Keratinocyte (primary cell): ENCODE results near the gene MAST1. TPM values are rescaled to one million over a fixed set of nuclear protein-coding genes. Genes with fewer than 3 reads are reported as not detected.
"Not testable (repeated sequence)": the region's sequence is repeated elsewhere in the genome, so short reads cannot be mapped to it uniquely, and the experiment has no call there.

Experiments
- DNase-seq: peaks from one replicate; pipeline ENCODE4 v3.0.0-alpha.2; 2011; ENCODE audit warnings: low read depth, missing footprints, low spot score
- FAIRE-seq: peaks from 2 replicates; lab custom pipeline; 2011; peaks lifted over from hg19 to GRCh38; lab: Jason Lieb, UNC
- H2AFZ ChIP-seq: 2 replicates; pipeline ENCODE4 v1.6.0; 2012; ENCODE audit warnings: low read length, control low read depth, inconsistent platforms; ENCODE audit not compliant: control insufficient read depth
- H3K27ac ChIP-seq: 2 replicates; pipeline ENCODE4 v1.5.1; 2011; ENCODE audit warnings: low read length; ENCODE audit not compliant: control insufficient read depth, insufficient read depth
- H3K27me3 ChIP-seq: 3 replicates; pipeline ENCODE4 v1.6.0; 2011; ENCODE audit warnings: low read length; ENCODE audit not compliant: control insufficient read depth, insufficient read depth; ENCODE audit errors: extremely low read depth
- H3K36me3 ChIP-seq, 2 experiments: 2 replicates in 1 of 2; 3 replicates in 1 of 2; pipeline ENCODE4 v1.5.1; 2011; ENCODE audit warnings: low read length in 2 of 2, mild to moderate bottlenecking in 1 of 2; ENCODE audit not compliant: control insufficient read depth in 2 of 2, insufficient read depth in 2 of 2; ENCODE audit errors: extremely low read depth in 1 of 2
- H3K4me1 ChIP-seq: 3 replicates; pipeline ENCODE4 v1.5.1; 2011; ENCODE audit warnings: low read length; ENCODE audit not compliant: control insufficient read depth, insufficient read depth; ENCODE audit errors: extremely low read depth
- H3K4me2 ChIP-seq: 3 replicates; pipeline ENCODE4 v1.6.0; 2011; ENCODE audit warnings: low read depth, low read length; ENCODE audit not compliant: control insufficient read depth, insufficient read depth; ENCODE audit errors: extremely low read depth
- H3K4me3 ChIP-seq, 3 experiments: fragments of 200-600 bp in 1 of 3; sonication (generic) in 1 of 3; 2 replicates in 2 of 3; 3 replicates in 1 of 3; pipeline ENCODE4 v1.5.1; 2011 to 2016; ENCODE audit warnings: low read length in 3 of 3, mild to moderate bottlenecking in 3 of 3, control low read depth in 2 of 3, inconsistent platforms in 1 of 3, low read depth in 1 of 3, mixed read lengths in 1 of 3, mixed run types in 1 of 3, moderate library complexity in 1 of 3; ENCODE audit not compliant: control insufficient read depth in 2 of 3, insufficient read depth in 2 of 3; ENCODE audit errors: extremely low read depth in 1 of 3
- H3K79me2 ChIP-seq: 2 replicates; pipeline ENCODE4 v1.6.0; 2012; ENCODE audit warnings: low read length; ENCODE audit not compliant: control insufficient read depth, insufficient read depth
- H3K9ac ChIP-seq: 3 replicates; pipeline ENCODE4 v1.6.0; 2011; ENCODE audit warnings: low read length; ENCODE audit not compliant: control insufficient read depth, insufficient read depth; ENCODE audit errors: extremely low read depth
- H3K9me1 ChIP-seq: 3 replicates; pipeline ENCODE4 v1.6.0; 2011; ENCODE audit warnings: low read length; ENCODE audit not compliant: control insufficient read depth, insufficient read depth; ENCODE audit errors: extremely low read depth
- H3K9me3 ChIP-seq: 2 replicates; pipeline ENCODE4 v1.5.1; 2012; ENCODE audit warnings: low read depth, low read length; ENCODE audit not compliant: control insufficient read depth
- H4K20me1 ChIP-seq: 3 replicates; pipeline ENCODE4 v1.6.0; 2011; ENCODE audit warnings: low read length; ENCODE audit not compliant: control insufficient read depth, insufficient read depth; ENCODE audit errors: extremely low read depth
- EZH2 ChIP-seq: IDR thresholded peaks from one replicate; pipeline ENCODE4 v1.6.1; 2012; ENCODE audit warnings: inconsistent platforms, mild to moderate bottlenecking, low read length, moderate library complexity
- dilution Hi-C: fragments of 300-500 bp; cut with MboI; formaldehyde crosslinking; loops from one replicate; pipeline ENCODE4 v1.7.0; 2020; ENCODE audit warnings: low sequenced_read_pairs; ENCODE audit not compliant: extremely low pct_ligation_motif_present
- polyA plus RNA-seq, 5 experiments: library from polyadenylated mRNA; depleted of rRNA in 3 of 5; stranded (reverse) in 3 of 5; stranded (forward) in 1 of 5; unstranded in 1 of 5; fragments of >200 nt; gene quantifications; 1 replicate in 1 of 5; 2 replicates in 3 of 5; 3 replicates in 1 of 5; pipeline versions ENCODE4 v1.2.1 to v1.2.3, GENCODE V29; 2011 to 2012; ENCODE audit warnings: missing spikeins in 2 of 5, low read depth in 1 of 5, low replicate concordance in 1 of 5
- TF ChIP-seq, protein P1 (sequence below), 3 experiments: IDR thresholded peaks in 1 of 3; conservative IDR thresholded peaks in 1 of 3; optimal IDR thresholded peaks in 1 of 3; 2 replicates in 2 of 3; 3 replicates in 1 of 3; pipeline versions ENCODE3 to v1.5.1; 2011; ENCODE audit warnings: low read length in 3 of 3, mild to moderate bottlenecking in 3 of 3, moderate library complexity in 2 of 3, control low read depth in 1 of 3, inconsistent platforms in 1 of 3; ENCODE audit not compliant: insufficient read depth in 2 of 3; ENCODE audit errors: extremely low read depth in 1 of 3

The MAST1 gene
- polyA plus RNA-seq, 1 donor (not counting 4 experiments of a cell fraction or from before 2014, with no cell fraction given), result 0.13 TPM

DNA sequence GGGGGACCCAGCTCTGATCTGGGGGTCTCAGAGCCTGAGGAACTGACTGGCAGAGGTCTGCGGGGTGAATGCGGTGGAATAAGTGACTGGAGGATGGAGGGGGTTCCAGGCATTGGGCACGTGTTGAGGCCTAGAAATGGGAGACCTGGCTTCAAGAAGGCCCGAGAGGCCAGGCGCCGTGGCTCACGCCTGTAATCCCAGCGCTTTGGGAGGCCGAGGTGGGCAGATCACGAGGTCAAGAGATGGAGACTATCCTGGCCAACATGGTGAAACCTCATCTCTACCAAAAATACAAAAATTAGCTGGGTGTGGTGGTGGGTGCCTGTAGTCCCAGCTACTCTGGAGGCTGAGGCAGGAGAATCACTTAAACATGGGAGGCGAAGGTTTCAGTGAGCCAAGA is 20.5 kb upstream of the MAST1 start:
- H2AFZ ChIP-seq, H3K9me1 ChIP-seq, H3K9ac ChIP-seq, H3K9me3 ChIP-seq, H3K27ac ChIP-seq, H3K4me3 ChIP-seq, FAIRE-seq, H3K27me3 ChIP-seq, H3K4me1 ChIP-seq, DNase-seq, H3K36me3 ChIP-seq, H3K4me2 ChIP-seq, dilution Hi-C loops, H4K20me1 ChIP-seq, H3K79me2 ChIP-seq: not testable (repeated sequence)

DNA sequence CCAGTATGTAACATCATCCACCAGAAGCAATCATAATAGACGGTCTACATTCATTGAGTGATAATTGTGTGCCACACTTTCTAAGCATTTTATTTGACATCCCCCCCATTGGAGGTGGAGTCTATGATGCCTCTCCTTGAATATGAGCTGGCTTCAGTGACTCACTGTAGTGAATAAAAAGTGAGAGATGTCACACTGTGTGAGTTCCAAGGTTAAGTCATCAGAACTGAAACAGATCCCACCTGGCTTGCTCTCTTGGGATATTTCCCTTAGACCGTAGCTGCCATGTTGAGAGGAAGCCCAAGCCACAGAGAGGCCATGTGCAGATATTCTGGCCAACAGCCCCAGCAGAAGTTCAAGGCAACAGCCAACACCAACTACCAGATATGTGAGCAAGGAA is 16.6 kb upstream of the MAST1 start:
- Histone ChIP-seq H4K20me1 (no peaks in the 10 kb centered on the region), H3K4me3 (no peak overlapping the region), H3K27ac (no peak overlapping the region), H3K9me1 (no peaks in the 10 kb centered on the region), H3K36me3 (no peaks in the 10 kb centered on the region), H3K4me1 (no peaks in the 10 kb centered on the region), H3K79me2 (no peaks in the 10 kb centered on the region), H3K9me3 (no peaks in the 10 kb centered on the region), H3K9ac (no peak overlapping the region), H3K27me3 (no peaks in the 10 kb centered on the region), H2AFZ (no peak overlapping the region), H3K4me2 (no peak overlapping the region)
- no peak for FAIRE-seq
- DNase-seq, result no peak
- TF ChIP-seq EZH2, result no peak
- TF ChIP-seq, protein P1, sequence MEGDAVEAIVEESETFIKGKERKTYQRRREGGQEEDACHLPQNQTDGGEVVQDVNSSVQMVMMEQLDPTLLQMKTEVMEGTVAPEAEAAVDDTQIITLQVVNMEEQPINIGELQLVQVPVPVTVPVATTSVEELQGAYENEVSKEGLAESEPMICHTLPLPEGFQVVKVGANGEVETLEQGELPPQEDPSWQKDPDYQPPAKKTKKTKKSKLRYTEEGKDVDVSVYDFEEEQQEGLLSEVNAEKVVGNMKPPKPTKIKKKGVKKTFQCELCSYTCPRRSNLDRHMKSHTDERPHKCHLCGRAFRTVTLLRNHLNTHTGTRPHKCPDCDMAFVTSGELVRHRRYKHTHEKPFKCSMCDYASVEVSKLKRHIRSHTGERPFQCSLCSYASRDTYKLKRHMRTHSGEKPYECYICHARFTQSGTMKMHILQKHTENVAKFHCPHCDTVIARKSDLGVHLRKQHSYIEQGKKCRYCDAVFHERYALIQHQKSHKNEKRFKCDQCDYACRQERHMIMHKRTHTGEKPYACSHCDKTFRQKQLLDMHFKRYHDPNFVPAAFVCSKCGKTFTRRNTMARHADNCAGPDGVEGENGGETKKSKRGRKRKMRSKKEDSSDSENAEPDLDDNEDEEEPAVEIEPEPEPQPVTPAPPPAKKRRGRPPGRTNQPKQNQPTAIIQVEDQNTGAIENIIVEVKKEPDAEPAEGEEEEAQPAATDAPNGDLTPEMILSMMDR (optimal IDR thresholded peaks at IDR 0.05 in 1 of 3, IDR thresholded peaks at IDR 0.05 in 1 of 3, conservative IDR thresholded peaks at IDR 0.05 in 1 of 3; ENCODE audit: extremely low read depth in 1 of 3, insufficient read depth in 2 of 3, low read length in 3 of 3), result no peak
- dilution Hi-C loops, result no loop called here
